AG04450 (cell line): ENCODE measurements around the gene THAP4. TPM values are rescaled to one million over a fixed set of nuclear protein-coding genes. Genes with fewer than 3 reads are reported as not detected.
"Not testable (repeated sequence)": the region's sequence is repeated elsewhere in the genome, so short reads cannot be mapped to it uniquely, and the experiment has no call there.

Experiments
- CTCF ChIA-PET: fragments of 300-600, 350-600 bp; formaldehyde crosslinking; extraction: SDS; loops from one replicate; lab custom pipeline; 2022; ENCODE audit warnings: antibody characterized with exemption, inconsistent platforms; lab: Charles Lee
- POLR2A ChIA-PET: fragments of 350-600 bp; formaldehyde crosslinking; extraction: SDS; loops from one replicate; lab custom pipeline; 2021; ENCODE audit warnings: antibody characterized with exemption, inconsistent platforms; lab: Yijun Ruan, JAX
- DNase-seq: peaks from one replicate; pipeline ENCODE4 v3.0.0-alpha.2; 2011; ENCODE audit warnings: low read depth, low spot score
- H3K27ac ChIP-seq: one replicate; pipeline ENCODE4 v1.5.1; 2012; ENCODE audit warnings: low read depth, low read length, control low read depth
- H3K27me3 ChIP-seq: one replicate; pipeline ENCODE4 v1.6.0; 2012; ENCODE audit warnings: low read length; ENCODE audit not compliant: control insufficient read depth, insufficient read depth
- H3K4me3 ChIP-seq: 2 replicates; pipeline ENCODE4 v1.5.1; 2011; ENCODE audit warnings: mild to moderate bottlenecking, low read depth, low read length, control low read depth
- H3K9me3 ChIP-seq: 2 replicates; pipeline ENCODE4 v1.5.1; 2012; ENCODE audit warnings: low read length; ENCODE audit not compliant: control insufficient read depth, insufficient read depth
- polyA plus RNA-seq: library from polyadenylated mRNA; depleted of rRNA; stranded (reverse); fragments of >200 nt; gene quantifications from 2 replicates; pipeline ENCODE4 v1.2.3, GENCODE V29; 2011
- TF ChIP-seq, protein P1 (sequence below): IDR thresholded peaks from 2 replicates; pipeline ENCODE4 v1.5.1; 2011; ENCODE audit warnings: low read depth, low read length, control low read depth, inconsistent platforms

Gene THAP4
- polyA plus RNA-seq, 1 experiment: 23.7 TPM

DNA sequence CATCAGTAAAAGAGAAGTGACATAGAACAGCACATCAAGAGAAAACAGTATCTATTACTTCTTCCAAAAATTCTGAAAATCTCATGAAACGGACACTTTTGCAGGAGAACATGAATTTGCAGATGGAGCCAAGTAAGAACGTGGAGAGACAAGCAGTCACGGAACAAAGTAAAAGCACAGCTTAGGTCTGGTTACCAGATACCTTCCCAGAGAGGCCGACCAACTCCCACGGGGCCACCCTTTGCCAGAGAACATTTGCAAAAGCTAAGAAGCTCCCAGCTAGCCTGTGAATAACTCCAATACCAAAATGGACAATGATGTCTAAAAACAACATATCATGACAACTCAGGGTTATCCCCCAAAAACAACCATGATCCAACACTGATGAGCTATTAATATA lies 38.9 kb downstream of the THAP4 start:
- no peak overlapping the region for H3K27ac ChIP-seq
- H3K27me3 ChIP-seq: no peaks in the 10 kb centered on the region
- no peaks in the 10 kb centered on the region; the same call in 1 of the 2 replicates for H3K9me3 ChIP-seq
- CTCF ChIA-PET: no interaction called here
- no peak overlapping the region for H3K4me3 ChIP-seq
- TF ChIP-seq, protein P1, sequence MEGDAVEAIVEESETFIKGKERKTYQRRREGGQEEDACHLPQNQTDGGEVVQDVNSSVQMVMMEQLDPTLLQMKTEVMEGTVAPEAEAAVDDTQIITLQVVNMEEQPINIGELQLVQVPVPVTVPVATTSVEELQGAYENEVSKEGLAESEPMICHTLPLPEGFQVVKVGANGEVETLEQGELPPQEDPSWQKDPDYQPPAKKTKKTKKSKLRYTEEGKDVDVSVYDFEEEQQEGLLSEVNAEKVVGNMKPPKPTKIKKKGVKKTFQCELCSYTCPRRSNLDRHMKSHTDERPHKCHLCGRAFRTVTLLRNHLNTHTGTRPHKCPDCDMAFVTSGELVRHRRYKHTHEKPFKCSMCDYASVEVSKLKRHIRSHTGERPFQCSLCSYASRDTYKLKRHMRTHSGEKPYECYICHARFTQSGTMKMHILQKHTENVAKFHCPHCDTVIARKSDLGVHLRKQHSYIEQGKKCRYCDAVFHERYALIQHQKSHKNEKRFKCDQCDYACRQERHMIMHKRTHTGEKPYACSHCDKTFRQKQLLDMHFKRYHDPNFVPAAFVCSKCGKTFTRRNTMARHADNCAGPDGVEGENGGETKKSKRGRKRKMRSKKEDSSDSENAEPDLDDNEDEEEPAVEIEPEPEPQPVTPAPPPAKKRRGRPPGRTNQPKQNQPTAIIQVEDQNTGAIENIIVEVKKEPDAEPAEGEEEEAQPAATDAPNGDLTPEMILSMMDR: no peak
- POLR2A ChIA-PET: interaction anchor here (0.6 kb wide), 1 partner anchor 125 kb away, joined by 4 read pairs; no protein-coding TSS in a partner anchor
- no peak for DNase-seq

GRCh38 chr2:241597561-241597960 lies 39.4 kb downstream of the THAP4 start:
- TF ChIP-seq, protein P1: no peak
- DNase-seq: no peak
- Histone ChIP-seq H3K27ac (no peak overlapping the region), H3K4me3 (no peak overlapping the region), H3K9me3 (no peaks in the 10 kb centered on the region; the same call in 1 of the 2 replicates), H3K27me3 (no peaks in the 10 kb centered on the region)
- CTCF ChIA-PET: no interaction called here
- POLR2A ChIA-PET: no interaction called here

- Histone ChIP-seq H3K9me3 (peaks cover 1% of the 10 kb centered on the region; the same call in 1 of the 2 replicates), H3K4me3 (no peak overlapping the region), H3K27me3 (no peaks in the 10 kb centered on the region), H3K27ac (no peak overlapping the region)
- DNase-seq: no peak
- TF ChIP-seq, protein P1: 0 out of 2 replicates have a peak, but pooled peaks have one; percentile 12
- POLR2A ChIA-PET: interaction anchor here (0.6 kb wide), 1 partner anchor 62 kb away, joined by 6 read pairs; no protein-coding TSS in a partner anchor
- CTCF ChIA-PET: no interaction called here
Measured at GRCh38 chr2:241595600-241596140, 41.3 kb downstream of the THAP4 start.

- TF ChIP-seq, protein P1: no peak
- H3K4me3 ChIP-seq: no peak overlapping the region
- no peak overlapping the region for H3K27ac ChIP-seq
- no peak for DNase-seq
- ChIA-PET CTCF (no interaction called here), POLR2A (interaction anchor here (0.7 kb wide), 1 partner anchor 17 kb away, joined by 6 read pairs; no protein-coding TSS in a partner anchor)
- no peaks in the 10 kb centered on the region for H3K27me3 ChIP-seq
- peaks cover 15% of the 10 kb centered on the region for H3K9me3 ChIP-seq
Measured at GRCh38 chr2:241593271-241593670, 43.7 kb downstream of the THAP4 start.

DNA sequence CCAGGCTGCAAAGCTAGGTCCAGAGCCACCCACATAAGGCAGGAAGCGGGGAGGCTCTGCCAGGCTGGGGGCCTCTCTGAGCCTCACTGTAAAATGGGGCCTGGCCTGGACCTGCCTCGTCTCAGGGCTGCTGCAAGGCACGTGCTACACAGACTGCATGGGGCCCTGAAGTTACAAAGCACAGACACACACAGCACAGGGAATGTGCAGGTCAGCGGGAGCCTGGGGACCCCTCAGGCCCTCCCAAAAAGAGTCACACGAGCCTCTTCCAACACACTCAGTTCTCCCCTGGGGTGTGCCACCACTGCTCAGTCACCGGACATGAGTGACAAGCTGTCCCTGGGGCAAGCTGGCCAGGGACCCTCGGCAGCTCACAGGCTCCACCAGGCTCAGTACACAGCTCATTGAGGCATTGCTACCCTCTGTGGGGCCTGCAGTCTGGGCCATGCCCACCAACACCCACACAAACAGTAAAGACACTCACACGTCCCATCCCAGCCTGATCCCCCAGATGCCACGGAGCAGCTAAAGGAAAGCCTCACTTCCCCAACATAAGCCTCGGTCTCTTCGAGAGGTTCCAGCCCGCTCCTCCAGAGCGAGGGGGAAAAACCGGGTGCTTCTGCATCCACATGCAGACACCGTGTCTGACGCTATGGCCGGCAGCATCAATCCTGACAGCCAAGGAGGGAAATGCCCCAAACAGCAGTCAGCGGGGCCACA lies 44.7 kb downstream of the THAP4 start:
- H3K27ac ChIP-seq: no peak overlapping the region
- peaks cover 19% of the 10 kb centered on the region for H3K9me3 ChIP-seq
- ChIA-PET POLR2A (no interaction called here), CTCF (no interaction called here)
- no peaks in the 10 kb centered on the region for H3K27me3 ChIP-seq
- no peak overlapping the region for H3K4me3 ChIP-seq
- DNase-seq: no peak
- TF ChIP-seq, protein P1: no peak

DNA sequence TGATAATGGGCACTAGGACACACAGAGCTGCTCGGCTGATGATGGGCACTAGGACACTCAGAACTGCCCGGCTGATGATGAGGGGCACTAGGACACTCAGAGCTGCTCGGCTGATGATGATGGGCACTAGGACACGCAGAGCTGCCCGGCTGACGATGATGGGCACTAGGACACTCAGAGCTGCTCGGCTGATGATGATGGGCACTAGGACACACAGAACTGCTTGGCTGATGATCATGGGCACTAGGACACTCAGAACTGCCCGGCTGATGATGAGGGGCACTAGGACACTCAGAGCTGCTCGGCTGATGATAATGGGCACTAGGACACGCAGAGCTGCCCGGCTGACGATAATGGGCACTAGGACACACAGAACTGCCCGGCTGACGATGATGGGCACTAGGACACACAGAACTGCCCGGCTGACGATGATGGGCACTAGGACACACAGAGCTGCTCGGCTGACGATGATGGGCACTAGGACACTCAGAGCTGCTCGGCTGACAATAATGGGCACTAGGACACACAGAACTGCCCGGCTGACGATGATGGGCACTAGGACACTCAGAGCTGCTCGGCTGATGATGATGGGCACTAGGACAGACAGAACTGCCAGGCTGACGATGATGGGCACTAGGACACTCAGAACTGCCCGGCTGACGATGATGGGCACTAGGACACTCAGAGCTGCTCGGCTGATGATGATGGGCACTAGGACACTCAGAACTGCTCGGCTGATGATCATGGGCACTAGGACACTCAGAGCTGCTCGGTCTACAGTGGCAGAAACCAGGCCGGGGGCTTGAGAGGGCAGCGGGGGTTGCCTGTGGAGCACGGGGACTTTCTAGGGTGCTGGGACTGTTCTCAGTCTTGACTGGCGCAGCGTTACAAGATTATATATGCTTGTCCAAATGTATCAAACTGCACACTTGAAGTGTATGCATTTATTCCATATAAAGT lies 46.2 kb downstream of the THAP4 start:
- not testable (repeated sequence) for H3K27me3 ChIP-seq, H3K4me3 ChIP-seq, DNase-seq, H3K27ac ChIP-seq
- ChIA-PET POLR2A (interaction anchor here (0.6 kb wide), 1 partner anchor 22 kb away, joined by 7 read pairs; no protein-coding TSS in a partner anchor), CTCF (interaction anchor here (0.7 kb wide), 1 partner anchor 25 kb away, joined by 3 read pairs; no protein-coding TSS in a partner anchor)
- H3K9me3 ChIP-seq: peaks cover 29% of the 10 kb centered on the region
